RPMI7951 (cell line): ENCODE data around the gene RCAN1. TPM values are rescaled to one million over a fixed set of nuclear protein-coding genes. Genes with fewer than 3 reads are reported as not detected.
A peak's percentile ranks its signal among the peaks of the same experiment; 100 is the strongest.
"Not testable (repeated sequence)": the region's sequence is repeated elsewhere in the genome, so short reads cannot be mapped to it uniquely, and the experiment has no call there.

Experiments
- DNase-seq: peaks from one replicate; pipeline ENCODE4 v3.0.0-alpha.2; 2012; ENCODE audit warnings: low read depth
- total RNA-seq: library from RNA; depleted of rRNA; stranded (reverse); fragments of >200 nt; shearing (Covaris generic); gene quantifications from 2 replicates; pipeline ENCODE4 v1.2.3, GENCODE V29; 2014

The RCAN1 gene
- total RNA-seq, 1 experiment from 2014 or later: 43.9 TPM

DNA sequence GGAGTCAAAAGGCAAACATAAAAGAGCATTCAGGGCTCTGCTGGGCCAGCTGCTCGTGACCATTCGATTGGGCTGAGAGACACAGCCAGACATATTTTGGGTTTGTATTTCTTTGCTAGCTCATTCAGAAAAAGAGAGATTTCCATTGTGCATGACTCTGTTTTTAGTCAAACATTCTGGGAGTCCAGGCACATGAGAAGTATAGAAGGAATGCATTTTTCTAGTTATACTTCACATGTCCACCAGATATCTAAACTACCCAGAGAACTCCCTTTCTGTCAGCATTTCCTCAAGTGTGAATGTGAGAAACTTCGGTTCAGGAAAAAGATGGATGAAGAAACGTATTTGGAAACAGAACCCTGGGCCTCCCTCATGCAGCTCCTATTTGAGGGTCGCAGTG is 96.6 kb downstream of the RCAN1 start:
- no peak for DNase-seq

DNA sequence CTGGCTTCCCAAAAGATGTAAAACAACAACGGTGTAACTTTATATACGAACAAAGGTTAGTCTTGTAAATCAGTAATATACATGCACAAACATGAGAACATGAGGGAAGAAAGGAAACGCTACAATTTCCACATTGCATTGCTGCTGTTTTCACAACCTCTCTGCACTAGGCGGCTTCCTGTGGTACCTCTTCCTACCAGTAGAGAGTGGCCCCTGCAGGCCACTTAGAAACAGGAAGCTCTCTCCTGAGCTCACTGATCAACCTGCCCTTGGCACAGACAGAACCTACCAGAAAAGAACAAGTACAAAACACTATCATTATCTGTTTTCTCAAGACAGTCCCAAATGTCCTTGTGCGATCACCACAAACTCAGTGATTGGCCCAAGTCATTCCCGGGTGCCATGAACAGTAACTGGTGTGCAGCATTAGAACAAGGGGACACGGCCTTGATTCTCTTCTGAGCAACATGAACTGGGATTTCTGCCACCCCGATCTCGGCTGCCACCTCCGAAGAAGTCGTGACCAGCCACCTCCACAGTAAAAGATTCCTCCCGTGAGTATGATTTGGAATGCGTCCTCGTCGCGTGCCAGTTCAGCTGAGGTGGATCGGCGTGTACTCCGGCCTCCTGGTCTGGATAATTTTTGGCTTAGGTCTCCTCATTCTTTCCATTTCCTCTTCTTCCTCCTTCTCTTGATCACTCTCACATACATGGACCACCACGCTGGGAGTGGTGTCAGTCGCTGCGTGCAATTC is 97.2 kb downstream of the RCAN1 start:
- DNase-seq: no peak

GRCh38 chr21:34517039-34517438 is 97.9 kb downstream of the RCAN1 start:
- DNase-seq: no peak

GRCh38 chr21:34514576-34515115 is 100.3 kb downstream of the RCAN1 start:
- no peak for DNase-seq

- DNase-seq: no peak
Measured at GRCh38 chr21:34513129-34513675, 101.7 kb downstream of the RCAN1 start.

- DNase-seq: no peak
Measured at GRCh38 chr21:34511787-34512455, 103.0 kb downstream of the RCAN1 start, which contains the start of gene KCNE1. KCNE1 (minus strand) TSS chr21:34512210; CDS start chr21:34449634, 62,576 bp downstream.

GRCh38 chr21:34511181-34511580 is 103.7 kb downstream of the RCAN1 start:
- DNase-seq: no peak

DNA sequence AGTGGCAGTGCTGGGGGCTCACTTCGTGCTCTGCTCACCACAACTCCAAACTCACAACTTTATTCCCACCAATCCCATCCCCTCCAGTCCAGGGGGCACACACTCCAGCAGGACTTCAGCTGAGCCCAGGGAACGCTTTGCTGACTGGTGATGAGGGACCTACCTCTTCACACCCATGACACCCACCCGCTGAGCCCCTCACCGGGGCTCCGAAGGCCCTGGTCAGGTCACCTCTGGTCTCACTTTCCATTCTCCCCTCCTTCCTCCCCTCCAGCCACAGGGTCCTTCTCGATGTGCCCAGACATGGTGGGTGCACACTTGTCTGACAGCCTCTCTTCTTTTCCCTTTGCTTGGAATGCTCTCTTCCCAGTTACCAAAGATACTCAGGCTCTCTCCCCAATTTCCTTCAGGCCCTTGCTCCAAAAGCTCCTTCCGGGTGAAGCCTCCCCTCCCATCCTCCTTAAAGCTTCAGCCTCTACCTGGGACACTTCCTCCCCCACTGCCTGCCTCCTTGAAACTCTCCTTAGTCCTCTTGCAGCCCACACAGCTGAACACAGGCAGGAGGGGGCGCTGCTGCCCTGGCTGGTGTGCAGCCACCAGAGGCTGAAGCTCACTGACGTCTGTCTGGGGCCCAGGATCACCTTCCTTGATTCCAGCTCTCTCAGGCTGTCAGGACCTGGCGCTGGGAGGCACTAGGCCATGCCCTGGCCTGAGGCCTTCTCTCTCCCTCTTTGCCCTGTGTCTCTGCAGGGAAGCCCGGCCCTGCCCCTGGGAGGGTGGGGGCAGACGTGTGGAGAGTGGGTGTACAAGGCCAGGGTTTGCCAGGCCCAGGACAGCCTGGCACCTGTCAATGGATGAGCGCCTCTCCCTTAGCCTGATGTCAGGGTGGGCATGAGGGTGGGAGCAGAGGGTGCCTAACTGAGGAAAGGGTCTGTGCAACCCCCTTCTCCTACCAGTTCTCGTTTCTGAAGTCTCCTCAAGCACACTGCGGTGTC is 104.5 kb downstream of the RCAN1 start:
- DNase-seq: peak; percentile 50

DNA sequence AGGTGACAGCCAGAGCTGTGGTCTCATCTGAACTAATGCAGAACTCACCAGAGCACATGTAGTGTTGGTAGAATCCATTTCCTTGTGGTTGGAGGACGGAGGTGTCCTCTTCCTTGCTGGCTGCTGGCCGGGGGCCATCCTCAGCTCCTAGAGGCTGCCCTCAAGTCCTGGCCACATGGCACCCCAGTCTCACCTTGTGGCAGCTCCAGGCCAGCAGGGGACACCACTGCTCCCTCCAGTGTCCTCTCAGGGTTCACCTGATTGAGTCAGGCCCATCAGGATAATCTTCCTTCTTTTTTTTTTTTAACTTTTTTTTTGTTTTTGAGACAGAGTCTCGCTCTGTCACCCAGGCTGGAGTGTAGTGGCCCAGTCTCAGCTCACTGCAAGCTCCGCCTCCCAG is 105.8 kb downstream of the RCAN1 start:
- DNase-seq: no peak

DNA sequence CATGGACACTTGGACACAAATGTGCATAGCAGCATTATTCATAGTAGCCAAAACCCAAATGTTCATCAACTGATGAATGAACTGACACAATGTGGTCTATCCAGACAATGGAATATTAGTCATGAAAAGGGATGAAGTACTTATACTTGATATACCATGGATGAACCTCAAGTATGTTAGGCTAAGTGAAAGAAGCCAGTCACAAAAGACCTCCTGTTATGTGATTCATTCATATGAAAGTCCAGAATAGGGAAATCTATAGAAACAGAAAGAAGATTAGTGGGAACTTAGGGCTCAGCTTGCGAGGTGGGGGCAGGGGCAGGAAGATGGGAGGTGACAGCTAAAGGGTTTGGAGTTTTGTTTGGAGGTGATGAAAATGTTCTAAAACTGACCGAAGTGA is 110.3 kb downstream of the RCAN1 start:
- no peak for DNase-seq

GRCh38 chr21:34502480-34503106 is 112.3 kb downstream of the RCAN1 start:
- DNase-seq: no peak

DNA sequence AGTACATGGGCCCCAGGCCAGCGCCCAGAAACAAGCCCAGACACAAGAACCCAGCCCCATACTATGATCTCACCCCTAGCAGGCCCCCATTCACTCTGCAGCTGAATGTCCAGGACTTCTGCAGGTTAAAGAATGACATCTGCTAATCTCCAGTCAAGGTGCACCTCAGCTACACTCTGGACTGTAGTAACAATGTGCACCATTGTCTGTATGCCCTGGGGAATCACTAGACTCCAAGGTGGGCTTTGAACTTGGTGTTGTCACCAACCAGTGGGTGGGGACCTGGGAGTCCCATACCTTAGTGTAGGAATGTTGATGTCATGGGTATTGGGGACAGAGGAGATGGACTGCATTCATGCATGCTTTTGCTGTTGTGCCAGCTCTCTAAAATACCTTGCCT is 113.2 kb downstream of the RCAN1 start:
- DNase-seq: no peak

DNA sequence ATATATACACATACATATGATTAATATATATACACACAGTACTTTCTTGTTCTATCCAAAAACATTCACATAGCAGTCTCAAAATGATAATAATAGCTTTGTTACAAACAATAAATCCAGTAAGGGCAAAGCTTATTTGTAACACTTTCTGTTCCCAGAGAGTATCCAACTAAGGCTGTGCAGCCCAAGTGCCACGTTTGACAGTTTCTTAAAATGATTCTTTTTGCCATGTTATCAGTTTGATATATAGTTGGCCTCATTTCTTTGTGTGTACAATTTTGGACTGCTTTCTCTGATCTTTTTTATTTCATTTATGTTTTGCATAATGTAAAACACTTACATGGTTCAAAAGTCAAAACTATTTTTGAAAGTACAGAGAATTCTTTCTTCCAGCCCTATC is 114.7 kb downstream of the RCAN1 start:
- no peak for DNase-seq

GRCh38 chr21:34499116-34499515 is 115.8 kb downstream of the RCAN1 start:
- no peak for DNase-seq

GRCh38 chr21:34498623-34499022 is 116.3 kb downstream of the RCAN1 start:
- no peak for DNase-seq

DNA sequence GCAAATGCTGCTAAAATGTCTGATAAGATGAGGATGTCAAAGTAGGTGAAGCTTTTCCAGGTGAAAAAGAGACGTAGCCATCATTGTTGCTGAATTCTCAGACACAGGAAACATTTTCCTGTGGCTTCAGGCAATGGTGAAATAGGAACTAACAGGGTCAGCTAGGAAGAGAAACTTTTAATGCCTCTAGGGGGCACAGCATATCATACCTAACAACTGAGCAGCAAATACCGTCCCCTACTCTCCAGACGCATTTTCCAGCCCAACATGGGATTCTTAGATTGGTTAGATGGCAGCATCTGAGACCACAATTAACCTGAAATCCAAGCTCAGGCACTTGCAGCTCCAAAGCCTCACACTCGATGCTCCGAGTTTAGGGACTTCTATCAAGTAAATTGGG is 131.1 kb downstream of the RCAN1 start:
- DNase-seq: not testable (repeated sequence)

- not testable (repeated sequence) for DNase-seq
Measured at GRCh38 chr21:34483435-34483834, 131.5 kb downstream of the RCAN1 start.

DNA sequence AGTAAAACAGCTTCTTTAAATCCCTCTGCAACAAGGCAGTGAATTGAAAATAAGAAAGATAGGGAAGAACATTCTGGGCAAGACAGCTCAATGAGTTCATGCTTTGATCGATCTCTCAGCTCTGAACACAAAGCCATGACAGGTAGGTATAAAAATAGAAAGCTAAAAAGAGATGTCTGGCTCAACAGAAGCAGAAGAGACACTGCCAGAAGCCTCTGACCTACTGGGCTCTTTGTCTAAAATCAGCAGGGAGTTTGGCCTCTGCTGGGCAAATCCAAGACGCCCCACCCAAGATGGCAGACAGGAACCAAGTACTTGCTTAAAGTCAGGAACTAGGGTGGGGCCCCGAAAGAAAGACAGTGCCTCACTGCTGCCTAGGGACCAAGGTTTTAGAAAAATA is 147.6 kb downstream of the RCAN1 start:
- not testable (repeated sequence) for DNase-seq
